Measurements from ENCODE around the gene EIF4G3. TPM values are rescaled to one million over a fixed set of nuclear protein-coding genes. Genes with fewer than 3 reads are reported as not detected.

The EIF4G3 gene
- total RNA-seq, 1 donor from 2014 or later: 97.4 TPM

DNA sequence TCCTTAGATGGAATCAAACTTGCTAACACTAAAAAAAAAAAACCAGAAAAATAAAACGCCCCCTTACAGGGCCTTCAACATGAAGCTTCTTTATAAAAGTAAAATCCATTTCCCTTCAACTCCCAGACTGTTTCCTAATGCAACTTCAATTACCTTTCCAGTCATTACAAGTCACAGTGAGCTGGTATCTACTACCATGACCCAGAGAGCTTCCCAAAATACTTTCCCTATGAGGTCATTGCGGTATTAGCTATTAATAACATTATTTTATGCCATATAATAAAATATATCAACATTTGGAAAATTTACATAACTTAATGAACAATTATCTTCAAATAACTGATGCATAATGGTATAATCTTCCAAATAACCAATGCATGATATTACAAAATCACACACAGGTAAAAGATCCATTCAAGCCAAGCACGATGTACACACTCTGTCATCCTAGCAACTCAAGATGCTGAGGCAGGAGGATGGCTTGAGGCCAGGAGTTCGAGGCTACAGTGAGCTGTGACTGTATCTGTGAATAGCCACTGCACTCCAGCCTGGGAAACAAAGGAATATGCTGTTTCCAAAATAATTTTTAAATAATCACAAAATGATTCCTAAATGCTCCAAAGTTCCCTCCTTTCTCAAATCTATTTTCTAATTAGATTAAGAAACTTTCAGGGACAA, 24.1 kb downstream of the EIF4G3 start:
- Mint-ChIP-seq H3K4me3 (ENCODE audit: low read depth) (no peak overlapping the region), H3K4me1 (ENCODE audit: low read depth) (peaks cover 4% of the 10 kb centered on the region), H3K9me3 (ENCODE audit: low read depth) (no peaks in the 10 kb centered on the region), H3K36me3 (ENCODE audit: insufficient read depth) (peaks cover 5% of the 10 kb centered on the region), H3K27me3 (no peaks in the 10 kb centered on the region), H3K27ac (no peak overlapping the region)
- TF ChIP-seq, protein P1, sequence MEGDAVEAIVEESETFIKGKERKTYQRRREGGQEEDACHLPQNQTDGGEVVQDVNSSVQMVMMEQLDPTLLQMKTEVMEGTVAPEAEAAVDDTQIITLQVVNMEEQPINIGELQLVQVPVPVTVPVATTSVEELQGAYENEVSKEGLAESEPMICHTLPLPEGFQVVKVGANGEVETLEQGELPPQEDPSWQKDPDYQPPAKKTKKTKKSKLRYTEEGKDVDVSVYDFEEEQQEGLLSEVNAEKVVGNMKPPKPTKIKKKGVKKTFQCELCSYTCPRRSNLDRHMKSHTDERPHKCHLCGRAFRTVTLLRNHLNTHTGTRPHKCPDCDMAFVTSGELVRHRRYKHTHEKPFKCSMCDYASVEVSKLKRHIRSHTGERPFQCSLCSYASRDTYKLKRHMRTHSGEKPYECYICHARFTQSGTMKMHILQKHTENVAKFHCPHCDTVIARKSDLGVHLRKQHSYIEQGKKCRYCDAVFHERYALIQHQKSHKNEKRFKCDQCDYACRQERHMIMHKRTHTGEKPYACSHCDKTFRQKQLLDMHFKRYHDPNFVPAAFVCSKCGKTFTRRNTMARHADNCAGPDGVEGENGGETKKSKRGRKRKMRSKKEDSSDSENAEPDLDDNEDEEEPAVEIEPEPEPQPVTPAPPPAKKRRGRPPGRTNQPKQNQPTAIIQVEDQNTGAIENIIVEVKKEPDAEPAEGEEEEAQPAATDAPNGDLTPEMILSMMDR (IDR thresholded peaks at IDR 0.05; ENCODE audit: unreplicated experiment): no peak
- no peak for DNase-seq (ENCODE audit: low spot score, unreplicated experiment)

DNA sequence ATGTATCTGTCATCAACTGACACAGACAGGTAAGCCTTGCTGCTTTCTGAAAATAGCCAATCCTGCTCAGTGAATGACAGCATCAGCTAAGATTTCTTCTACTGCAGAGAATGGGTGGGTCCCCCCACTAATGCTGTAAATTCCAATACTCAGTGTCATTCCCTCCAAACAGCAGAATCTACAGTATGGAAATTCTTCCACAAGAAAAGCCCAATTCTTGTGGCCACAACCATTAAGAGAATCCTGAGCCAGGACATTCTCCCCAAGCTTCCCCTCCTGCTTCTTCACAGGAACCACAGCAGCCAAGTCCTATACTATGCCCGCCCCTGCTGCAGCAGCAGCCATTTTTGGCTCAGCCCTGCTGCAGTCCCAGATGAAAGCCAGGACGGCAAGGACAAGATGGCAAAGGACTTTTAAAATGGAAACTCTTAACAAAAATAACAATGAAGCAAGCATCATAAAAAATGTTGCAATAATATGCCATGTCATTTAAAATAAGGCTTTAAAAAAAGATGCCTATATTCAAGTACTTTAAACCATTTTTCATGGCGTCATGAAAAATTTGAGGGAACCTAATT, 26.8 kb downstream of the EIF4G3 start:
- H3K36me3 Mint-ChIP-seq (ENCODE audit: insufficient read depth): peaks cover 3% of the 10 kb centered on the region
- H3K27me3 Mint-ChIP-seq: no peaks in the 10 kb centered on the region
- H3K4me3 Mint-ChIP-seq (ENCODE audit: low read depth): no peak overlapping the region
- DNase-seq (ENCODE audit: low spot score, unreplicated experiment): no peak
- TF ChIP-seq, protein P1 (IDR thresholded peaks at IDR 0.05; ENCODE audit: unreplicated experiment): no peak
- H3K27ac Mint-ChIP-seq: peak overlapping the region; percentile 29
- H3K4me1 Mint-ChIP-seq (ENCODE audit: low read depth): peaks cover 4% of the 10 kb centered on the region
- H3K9me3 Mint-ChIP-seq (ENCODE audit: low read depth): no peaks in the 10 kb centered on the region

DNA sequence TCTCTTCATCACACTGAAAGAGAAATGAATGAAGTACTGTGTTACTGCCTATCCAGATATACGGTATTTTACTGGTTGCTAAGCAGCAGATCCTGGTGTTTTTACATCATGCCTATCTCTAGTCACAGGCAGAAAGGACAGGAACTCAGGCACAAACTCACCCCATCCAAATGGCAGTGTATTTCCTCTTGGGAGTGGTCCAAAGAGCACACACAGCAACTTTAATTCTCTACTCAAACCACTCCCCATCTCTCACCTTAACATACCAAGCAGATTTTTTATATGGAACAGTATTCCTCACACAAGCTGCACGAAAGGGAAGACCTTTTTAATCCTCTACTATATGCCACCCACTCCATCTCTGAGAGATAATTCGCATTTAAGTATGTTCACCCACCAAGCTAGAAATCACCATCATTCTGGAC, 27.3 kb downstream of the EIF4G3 start:
- Mint-ChIP-seq H3K9me3 (ENCODE audit: low read depth) (no peaks in the 10 kb centered on the region), H3K4me3 (ENCODE audit: low read depth) (no peak overlapping the region), H3K27ac (peak overlapping the region; percentile 29), H3K36me3 (ENCODE audit: insufficient read depth) (peaks cover 3% of the 10 kb centered on the region), H3K4me1 (ENCODE audit: low read depth) (peaks cover 4% of the 10 kb centered on the region), H3K27me3 (no peaks in the 10 kb centered on the region)
- no peak for DNase-seq (ENCODE audit: low spot score, unreplicated experiment)
- TF ChIP-seq, protein P1 (IDR thresholded peaks at IDR 0.05; ENCODE audit: unreplicated experiment): no peak

DNA sequence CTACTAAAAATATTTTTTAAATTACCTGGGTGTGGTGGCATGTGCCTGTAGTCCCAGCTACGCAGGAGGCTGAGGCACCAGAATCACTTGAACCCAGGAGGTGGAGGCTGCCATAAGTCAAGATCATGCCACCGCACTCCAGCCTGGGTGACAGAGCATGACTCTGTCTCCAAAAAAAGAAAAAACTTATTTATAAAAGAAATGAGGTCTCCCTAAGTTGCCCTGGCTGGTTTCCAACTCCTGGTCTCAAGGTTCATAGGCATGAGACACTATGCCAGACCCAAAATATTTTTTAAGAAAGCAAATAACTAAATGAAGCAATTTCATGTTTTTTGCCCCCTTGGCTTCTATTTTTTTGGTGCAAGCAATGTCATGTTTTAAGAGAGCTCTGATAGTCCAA, 32.9 kb downstream of the EIF4G3 start:
- no peak for DNase-seq (ENCODE audit: low spot score, unreplicated experiment)
- no peaks in the 10 kb centered on the region for H3K27me3 Mint-ChIP-seq
- H3K4me1 Mint-ChIP-seq (ENCODE audit: low read depth): no peaks in the 10 kb centered on the region
- peaks cover 7% of the 10 kb centered on the region for H3K36me3 Mint-ChIP-seq (ENCODE audit: insufficient read depth)
- no peaks in the 10 kb centered on the region for H3K9me3 Mint-ChIP-seq (ENCODE audit: low read depth)
- H3K27ac Mint-ChIP-seq: no peak overlapping the region
- no peak overlapping the region for H3K4me3 Mint-ChIP-seq (ENCODE audit: low read depth)
- TF ChIP-seq, protein P1 (IDR thresholded peaks at IDR 0.05; ENCODE audit: unreplicated experiment): no peak

DNA sequence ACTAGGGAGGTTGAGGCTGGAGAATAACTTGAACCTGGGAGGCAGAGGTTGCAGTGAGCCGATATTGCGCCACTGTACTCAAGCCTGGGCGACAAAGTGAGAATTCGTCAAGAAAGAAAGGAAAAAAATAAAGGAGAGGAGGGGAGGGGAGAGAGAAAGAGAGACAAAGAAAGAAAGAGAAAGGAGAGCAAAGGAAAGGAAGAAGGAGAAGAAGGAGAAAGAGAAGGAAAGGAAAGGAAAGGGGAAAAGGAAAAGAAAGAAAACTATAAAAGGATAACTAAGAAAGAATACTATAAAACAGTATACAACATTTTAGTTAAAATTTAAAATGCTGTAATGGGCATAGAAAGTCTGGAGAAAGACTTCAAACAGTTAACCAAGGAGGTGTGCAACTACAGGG, 33.6 kb downstream of the EIF4G3 start:
- Mint-ChIP-seq H3K36me3 (ENCODE audit: insufficient read depth) (peaks cover 9% of the 10 kb centered on the region), H3K27me3 (no peaks in the 10 kb centered on the region), H3K4me3 (ENCODE audit: low read depth) (no peak overlapping the region), H3K27ac (peak overlapping the region; percentile 1), H3K4me1 (ENCODE audit: low read depth) (no peaks in the 10 kb centered on the region), H3K9me3 (ENCODE audit: low read depth) (no peaks in the 10 kb centered on the region)
- TF ChIP-seq, protein P1 (IDR thresholded peaks at IDR 0.05; ENCODE audit: unreplicated experiment): no peak
- no peak for DNase-seq (ENCODE audit: low spot score, unreplicated experiment)

Measured in progenitor cell of endocrine pancreas (in vitro differentiated cells).